HL-60/S4 treated with retinoic acid at 250 ng/mL for 4 days and 3 days (cell line): ENCODE measurements around the gene ADD1.

ENCODE experiments used
- in situ Hi-C: fragments of 300-500 bp; cut with MboI; formaldehyde crosslinking; loops from 2 replicates; pipeline ENCODE4 v1.7.0; 2022; ENCODE audit warnings: low sequenced_read_pairs

Gene ADD1

GRCh38 chr4:2858451-2859217, 15.0 kb downstream of the ADD1 start:
- in situ Hi-C loops: no loop called here

GRCh38 chr4:2859514-2859913, 15.9 kb downstream of the ADD1 start:
- in situ Hi-C loops: no loop called here

- in situ Hi-C loops: no loop called here
Measured at GRCh38 chr4:2860391-2861348, 17.0 kb downstream of the ADD1 start.

GRCh38 chr4:2861631-2862436, 18.2 kb downstream of the ADD1 start:
- in situ Hi-C loops: no loop called here

- in situ Hi-C loops: no loop called here
Measured at GRCh38 chr4:2862528-2862927, 18.9 kb downstream of the ADD1 start.

GRCh38 chr4:2863649-2864048, 20.0 kb downstream of the ADD1 start:
- in situ Hi-C loops: no loop called here

- in situ Hi-C loops: no loop called here
Measured at GRCh38 chr4:2865196-2865780, 21.6 kb downstream of the ADD1 start.

- in situ Hi-C loops: no loop called here
Measured at GRCh38 chr4:2866160-2866861, 22.7 kb downstream of the ADD1 start.

- in situ Hi-C loops: no loop called here
Measured at GRCh38 chr4:2866891-2867290, 23.2 kb downstream of the ADD1 start.

- in situ Hi-C loops: no loop called here
Measured at GRCh38 chr4:2867758-2868491, 24.3 kb downstream of the ADD1 start.

- in situ Hi-C loops: no loop called here
Measured at GRCh38 chr4:2868877-2869487, 25.3 kb downstream of the ADD1 start.

GRCh38 chr4:2869659-2870058, 26.0 kb downstream of the ADD1 start:
- in situ Hi-C loops: no loop called here

GRCh38 chr4:2870082-2870481, 26.4 kb downstream of the ADD1 start:
- in situ Hi-C loops: no loop called here

GRCh38 chr4:2871466-2871865, 27.8 kb downstream of the ADD1 start:
- in situ Hi-C loops: no loop called here

- in situ Hi-C loops: no loop called here
Measured at GRCh38 chr4:2871911-2872310, 28.3 kb downstream of the ADD1 start.

GRCh38 chr4:2873329-2873728, 29.7 kb downstream of the ADD1 start:
- in situ Hi-C loops: no loop called here

GRCh38 chr4:2874861-2875260, 31.2 kb downstream of the ADD1 start:
- in situ Hi-C loops: no loop called here

GRCh38 chr4:2875556-2875955, 31.9 kb downstream of the ADD1 start:
- in situ Hi-C loops: no loop called here

GRCh38 chr4:2878346-2878745, 34.7 kb downstream of the ADD1 start:
- in situ Hi-C loops: no loop called here
